HEK293 (cell line): ENCODE measurements around the gene RNF44.

ENCODE experiments used
- CTCF ChIP-seq: fragments of 450-650 bp; formaldehyde crosslinking; IDR thresholded peaks from 2 replicates; pipeline ENCODE4 v1.5.1; 2016; ENCODE audit warnings: missing biosample characterization, missing genetic modification characterization
- OVOL3 ChIP-seq: fragments of 450-650 bp; formaldehyde crosslinking; IDR thresholded peaks from 2 replicates; pipeline ENCODE4 v1.5.1; 2016; ENCODE audit warnings: missing biosample characterization, missing genetic modification characterization
- PRDM1 ChIP-seq: fragments of 450-650 bp; formaldehyde crosslinking; IDR thresholded peaks from 2 replicates; pipeline ENCODE4; 2016; ENCODE audit warnings: missing biosample characterization, missing genetic modification characterization
- SP7 ChIP-seq: fragments of 450-650 bp; formaldehyde crosslinking; IDR thresholded peaks from 2 replicates; pipeline ENCODE4 v1.5.1; 2016; ENCODE audit warnings: missing biosample characterization, missing genetic modification characterization
- TRIM28 ChIP-seq: IDR thresholded peaks from 2 replicates; pipeline ENCODE4 v1.6.1; 2011; ENCODE audit warnings: low read length, control low read depth, borderline replicate concordance
- YY1 ChIP-seq: fragments of 450-650 bp; formaldehyde crosslinking; IDR thresholded peaks from 2 replicates; pipeline ENCODE4 v1.5.1; 2018; ENCODE audit warnings: missing biosample characterization, missing genetic modification characterization
- ZFP41 ChIP-seq: fragments of 450-650 bp; formaldehyde crosslinking; IDR thresholded peaks from 2 replicates; pipeline ENCODE4 v1.5.1; 2016; ENCODE audit warnings: missing biosample characterization, missing genetic modification characterization, borderline replicate concordance
- ZNF239 ChIP-seq: fragments of 450-650 bp; formaldehyde crosslinking; IDR thresholded peaks from 2 replicates; pipeline ENCODE4 v1.5.1; 2016; ENCODE audit warnings: missing biosample characterization, missing genetic modification characterization
- ZNF24 ChIP-seq: fragments of 450-650 bp; formaldehyde crosslinking; IDR thresholded peaks from 2 replicates; pipeline ENCODE4 v1.5.1; 2016; ENCODE audit warnings: missing biosample characterization, missing genetic modification characterization
- ZNF274 ChIP-seq, 2 experiments: fragments of 200-500 bp in 1 of 2; fragments of 450-650 bp in 1 of 2; sonication (Bioruptor generic) in 1 of 2; formaldehyde crosslinking in 1 of 2; IDR thresholded peaks; 2 replicates each; pipeline versions ENCODE4 v1.5.1 to v1.6.1; 2014 to 2016; ENCODE audit warnings: borderline replicate concordance in 1 of 2, inconsistent platforms in 1 of 2, low read length in 1 of 2, missing biosample characterization in 1 of 2, missing genetic modification characterization in 1 of 2
- ZNF404 ChIP-seq: fragments of 450-650 bp; formaldehyde crosslinking; IDR thresholded peaks from 2 replicates; pipeline ENCODE4 v1.5.1; 2017; ENCODE audit warnings: missing biosample characterization, missing genetic modification characterization
- ZNF707 ChIP-seq: fragments of 450-650 bp; formaldehyde crosslinking; IDR thresholded peaks from 2 replicates; pipeline ENCODE4 v1.5.1; 2016; ENCODE audit warnings: missing biosample characterization, missing genetic modification characterization
- TF ChIP-seq, protein P1 (sequence below): fragments of 450-650 bp; formaldehyde crosslinking; IDR thresholded peaks from 2 replicates; pipeline ENCODE4 v1.5.1; 2016; ENCODE audit warnings: missing biosample characterization, missing genetic modification characterization
- TF ChIP-seq, protein P2 (sequence below): fragments of 450-650 bp; formaldehyde crosslinking; IDR thresholded peaks from 2 replicates; pipeline ENCODE4 v1.5.1; 2016; ENCODE audit warnings: missing biosample characterization, missing genetic modification characterization

DNA sequence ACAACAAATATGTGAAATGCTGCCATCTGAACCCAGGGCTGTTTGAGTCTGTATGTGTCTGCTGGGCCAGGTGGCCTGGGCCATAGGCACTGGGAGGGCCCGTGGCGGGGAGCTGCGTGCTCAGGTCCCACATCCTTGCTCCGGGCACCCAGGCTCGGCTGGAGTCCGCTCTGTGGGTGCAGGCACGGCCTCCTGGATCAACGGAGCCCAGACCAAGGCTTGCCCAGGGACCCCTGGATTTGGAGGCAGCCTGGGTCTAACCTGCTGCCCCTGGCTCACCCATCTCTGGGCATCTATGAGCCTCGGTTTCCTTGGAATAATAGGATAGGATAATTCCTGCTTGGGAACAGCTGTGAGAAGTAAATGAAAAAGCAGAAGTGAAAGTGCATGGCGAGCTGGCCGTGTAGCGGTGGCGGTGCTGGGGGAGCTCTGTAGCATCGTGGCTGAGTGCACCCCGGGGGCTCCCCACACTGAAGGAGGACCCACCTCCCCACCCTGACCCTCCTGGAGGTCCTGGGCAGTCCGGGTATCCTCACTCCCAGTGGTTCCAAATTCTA lies 13.2 kb upstream of the RNF44 start:
- TF ChIP-seq YY1 (tag by site-specific recombination) (no peak), TRIM28 (no peak), ZNF274 (IDR thresholded peaks at IDR 0.05; ENCODE audit: low read length) (no peak), ZNF274 (tag by site-specific recombination; IDR thresholded peaks at IDR 0.05; ENCODE audit: borderline replicate concordance) (no peak), CTCF (no peak), SP7 (tag by site-specific recombination) (no peak), PRDM1 (no peak), ZNF404 (tag by site-specific recombination) (no peak), ZNF24 (tag by site-specific recombination) (no peak), OVOL3 (tag by site-specific recombination) (no peak), ZFP41 (tag by site-specific recombination) (no peak), ZNF707 (tag by site-specific recombination) (no peak), ZNF239 (tag by site-specific recombination) (no peak)
- TF ChIP-seq, protein P1, sequence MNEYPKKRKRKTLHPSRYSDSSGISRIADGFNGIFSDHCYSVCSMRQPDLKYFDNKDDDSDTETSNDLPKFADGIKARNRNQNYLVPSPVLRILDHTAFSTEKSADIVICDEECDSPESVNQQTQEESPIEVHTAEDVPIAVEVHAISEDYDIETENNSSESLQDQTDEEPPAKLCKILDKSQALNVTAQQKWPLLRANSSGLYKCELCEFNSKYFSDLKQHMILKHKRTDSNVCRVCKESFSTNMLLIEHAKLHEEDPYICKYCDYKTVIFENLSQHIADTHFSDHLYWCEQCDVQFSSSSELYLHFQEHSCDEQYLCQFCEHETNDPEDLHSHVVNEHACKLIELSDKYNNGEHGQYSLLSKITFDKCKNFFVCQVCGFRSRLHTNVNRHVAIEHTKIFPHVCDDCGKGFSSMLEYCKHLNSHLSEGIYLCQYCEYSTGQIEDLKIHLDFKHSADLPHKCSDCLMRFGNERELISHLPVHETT (tag by site-specific recombination) = no peak
- TF ChIP-seq, protein P2, sequence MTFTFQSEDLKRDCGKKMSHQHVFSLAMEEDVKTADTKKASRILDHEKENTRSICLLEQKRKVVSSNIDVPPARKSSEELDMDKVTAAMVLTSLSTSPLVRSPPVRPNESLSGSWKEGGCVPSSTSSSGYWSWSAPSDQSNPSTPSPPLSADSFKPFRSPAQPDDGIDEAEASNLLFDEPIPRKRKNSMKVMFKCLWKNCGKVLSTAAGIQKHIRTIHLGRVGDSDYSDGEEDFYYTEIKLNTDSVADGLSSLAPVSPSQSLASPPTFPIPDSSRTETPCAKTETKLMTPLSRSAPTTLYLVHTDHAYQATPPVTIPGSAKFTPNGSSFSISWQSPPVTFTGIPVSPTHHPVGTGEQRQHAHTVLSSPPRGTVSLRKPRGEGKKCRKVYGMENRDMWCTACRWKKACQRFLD (tag by site-specific recombination) = no peak
